Dermis microvascular lymphatic vessel endothelial cell (primary cell): Measurements from ENCODE around the gene EML5. TPM values are rescaled to one million over a fixed set of nuclear protein-coding genes. Genes with fewer than 3 reads are reported as not detected.
A peak's percentile ranks its signal among the peaks of the same experiment; 100 is the strongest.

Experiments
- DNase-seq, 2 donors: peaks; one replicate each; pipeline versions ENCODE4 v3.0.0 to v3.0.0-alpha.2; 2010; ENCODE audit warnings: low read depth in 2 of 2
- total RNA-seq: library from RNA; depleted of rRNA; stranded (reverse); fragments of >200 nt; gene quantifications from 2 replicates; pipeline ENCODE4 v1.2.1, GENCODE V29; 2014

EML5 gene
- total RNA-seq, 1 donor from 2014 or later, result 0.13 TPM

- DNase-seq, result no peak
Observed at GRCh38 chr14:88727057-88727456, 65.7 kb downstream of the EML5 start.

- DNase-seq, result no peak
Observed at GRCh38 chr14:88710709-88711108, 82.0 kb downstream of the EML5 start.

GRCh38 chr14:88707088-88707487 is 85.7 kb downstream of the EML5 start:
- no peak for DNase-seq

GRCh38 chr14:88706425-88706824 is 86.3 kb downstream of the EML5 start:
- DNase-seq, result no peak

- no peak for DNase-seq
Observed at GRCh38 chr14:88698651-88699050, 94.1 kb downstream of the EML5 start.

GRCh38 chr14:88695870-88696269 is 96.9 kb downstream of the EML5 start:
- no peak for DNase-seq

- DNase-seq, result no peak
Observed at GRCh38 chr14:88688386-88688785, 104.4 kb downstream of the EML5 start.

- DNase-seq, result no peak
Observed at GRCh38 chr14:88683119-88683518, 109.6 kb downstream of the EML5 start.

GRCh38 chr14:88682495-88683114 is 110.1 kb downstream of the EML5 start:
- DNase-seq, result no peak

- DNase-seq, result no peak
Observed at GRCh38 chr14:88681755-88682494, 110.8 kb downstream of the EML5 start.

GRCh38 chr14:88669346-88669745 is 123.4 kb downstream of the EML5 start:
- no peak for DNase-seq

- DNase-seq, result no peak
Observed at GRCh38 chr14:88668448-88669116, 124.2 kb downstream of the EML5 start.

GRCh38 chr14:88667555-88668273 is 125.0 kb downstream of the EML5 start:
- DNase-seq, result peak; percentile 61 to 76

- no peak for DNase-seq
Observed at GRCh38 chr14:88660056-88660455, 132.7 kb downstream of the EML5 start.

- DNase-seq, result no peak
Observed at GRCh38 chr14:88639221-88639620, 153.5 kb downstream of the EML5 start.

- no peak for DNase-seq
Observed at GRCh38 chr14:88632512-88632911, 160.2 kb downstream of the EML5 start.

- DNase-seq, result no peak
Observed at GRCh38 chr14:88631091-88631490, 161.7 kb downstream of the EML5 start.

GRCh38 chr14:88630565-88630964 is 162.2 kb downstream of the EML5 start:
- DNase-seq, result peak in 1 of 2 donors; percentile 14

GRCh38 chr14:88628462-88628861 is 164.3 kb downstream of the EML5 start:
- DNase-seq, result no peak

- DNase-seq, result no peak
Observed at GRCh38 chr14:88628033-88628432, 164.7 kb downstream of the EML5 start.

- no peak for DNase-seq
Observed at GRCh38 chr14:88625671-88626070, 167.1 kb downstream of the EML5 start.

- DNase-seq, result no peak
Observed at GRCh38 chr14:88621100-88621499, 171.7 kb downstream of the EML5 start.
